ENCODE data around the gene LTB.

Gene LTB

GRCh38 chr6:31544676-31545075, 37.5 kb downstream of the LTB start:
- in situ Hi-C loops (cut with MboI; ENCODE audit: low sequenced_read_pairs, unreplicated experiment): loop anchor here (5.0 kb wide), 1 partner anchor 53 kb away; no protein-coding TSS in a partner anchor
- DNase-seq (ENCODE audit: low spot score): no peak
- no peak for TF ChIP-seq CTCF (IDR thresholded peaks at IDR 0.05; ENCODE audit: borderline replicate concordance, control extremely low read depth, extremely low read depth, insufficient read depth, missing control alignments)

- in situ Hi-C loops (cut with MboI; ENCODE audit: low sequenced_read_pairs, unreplicated experiment): no loop called here
- DNase-seq (ENCODE audit: low spot score): no peak
Observed at GRCh38 chr6:31543639-31544038, 38.6 kb downstream of the LTB start.

GRCh38 chr6:31541658-31542521, 40.3 kb downstream of the LTB start, which contains the start of gene DDX39B:
Gene DDX39B (minus strand): TSS chr6:31542003. CDS start chr6:31540532, 1,471 bp downstream.
- peak; percentile 90 for DNase-seq (ENCODE audit: low spot score)
- peak; percentile 1 for TF ChIP-seq CTCF (IDR thresholded peaks at IDR 0.05; ENCODE audit: borderline replicate concordance, control extremely low read depth, extremely low read depth, insufficient read depth, missing control alignments)
- in situ Hi-C loops (cut with MboI; ENCODE audit: low sequenced_read_pairs, unreplicated experiment): no loop called here

More at GRCh38 chr6:31543639-31544038, 38.6 kb downstream of the LTB start:
- TF ChIP-seq CTCF (IDR thresholded peaks at IDR 0.05; ENCODE audit: borderline replicate concordance, control extremely low read depth, extremely low read depth, insufficient read depth, missing control alignments): no peak

- in situ Hi-C loops (cut with MboI; ENCODE audit: low sequenced_read_pairs, unreplicated experiment): no loop called here
- DNase-seq (ENCODE audit: low spot score): peak; percentile 60
- TF ChIP-seq CTCF (IDR thresholded peaks at IDR 0.05; ENCODE audit: borderline replicate concordance, control extremely low read depth, extremely low read depth, insufficient read depth, missing control alignments): no peak
Observed at GRCh38 chr6:31541059-31541657, 41.1 kb downstream of the LTB start.

GRCh38 chr6:31540640-31541039, 41.6 kb downstream of the LTB start:
- no peak for DNase-seq (ENCODE audit: low spot score)
- no peak for TF ChIP-seq CTCF (IDR thresholded peaks at IDR 0.05; ENCODE audit: borderline replicate concordance, control extremely low read depth, extremely low read depth, insufficient read depth, missing control alignments)
- in situ Hi-C loops (cut with MboI; ENCODE audit: low sequenced_read_pairs, unreplicated experiment): no loop called here

GRCh38 chr6:31538805-31539400, 43.3 kb downstream of the LTB start:
- TF ChIP-seq CTCF (IDR thresholded peaks at IDR 0.05; ENCODE audit: borderline replicate concordance, control extremely low read depth, extremely low read depth, insufficient read depth, missing control alignments): no peak
- in situ Hi-C loops (cut with MboI; ENCODE audit: low sequenced_read_pairs, unreplicated experiment): no loop called here
- DNase-seq (ENCODE audit: low spot score): no peak
